DMS53 treated with DMSO at 0.1 percent for 48 hours (cell line): ENCODE measurements around the gene BCLAF1.
"Not testable (repeated sequence)": the region's sequence is repeated elsewhere in the genome, so short reads cannot be mapped to it uniquely, and the experiment has no call there.

ENCODE experiments used
- DNase-seq: peaks from one replicate; lab custom pipeline; 2025; ENCODE audit not compliant: unreplicated experiment; lab: John Stamatoyannopoulos, UW

BCLAF1 gene

GRCh38 chr6:136249336-136249735 is 40.3 kb downstream of the BCLAF1 start:
- DNase-seq = no peak

- DNase-seq = no peak
These were observed 45.5 kb downstream of the BCLAF1 start for GRCh38 chr6:136244061-136244616.

GRCh38 chr6:136236466-136237293 is 53.0 kb downstream of the BCLAF1 start:
- no peak for DNase-seq

- DNase-seq = peak; percentile 93
These were observed 54.4 kb downstream of the BCLAF1 start for GRCh38 chr6:136235233-136235564.

GRCh38 chr6:136232701-136233100 is 56.9 kb downstream of the BCLAF1 start:
- DNase-seq = no peak

- DNase-seq = peak; percentile 38
These were observed 59.3 kb downstream of the BCLAF1 start for GRCh38 chr6:136230219-136230853.

- no peak for DNase-seq
These were observed 60.8 kb downstream of the BCLAF1 start for GRCh38 chr6:136228814-136229213.

GRCh38 chr6:136226674-136227377 is 62.8 kb downstream of the BCLAF1 start:
- no peak for DNase-seq

GRCh38 chr6:136226027-136226673 is 63.5 kb downstream of the BCLAF1 start:
- peak; percentile 20 for DNase-seq

- DNase-seq = no peak
These were observed 64.2 kb downstream of the BCLAF1 start for GRCh38 chr6:136225496-136225895.

GRCh38 chr6:136224974-136225373 is 64.7 kb downstream of the BCLAF1 start:
- not testable (repeated sequence) for DNase-seq

- DNase-seq = no peak
These were observed 72.9 kb downstream of the BCLAF1 start for GRCh38 chr6:136216503-136217401.

- no peak for DNase-seq
These were observed 75.8 kb downstream of the BCLAF1 start for GRCh38 chr6:136213853-136214252.

- DNase-seq = no peak
These were observed 76.6 kb downstream of the BCLAF1 start for GRCh38 chr6:136213012-136213539.

GRCh38 chr6:136212608-136213007 is 77.0 kb downstream of the BCLAF1 start:
- no peak for DNase-seq

- DNase-seq = no peak
These were observed 79.1 kb downstream of the BCLAF1 start for GRCh38 chr6:136210398-136211165.

GRCh38 chr6:136209496-136209895 is 80.2 kb downstream of the BCLAF1 start:
- no peak for DNase-seq

- no peak for DNase-seq
These were observed 80.9 kb downstream of the BCLAF1 start for GRCh38 chr6:136208783-136209182.
